ENCODE data around the gene EAF2. TPM values are rescaled to one million over a fixed set of nuclear protein-coding genes. Genes with fewer than 3 reads are reported as not detected.

Gene EAF2
- 1 to 10 TPM; 3.0 to 6.6 (median 5.4) TPM for polyA plus RNA-seq

DNA sequence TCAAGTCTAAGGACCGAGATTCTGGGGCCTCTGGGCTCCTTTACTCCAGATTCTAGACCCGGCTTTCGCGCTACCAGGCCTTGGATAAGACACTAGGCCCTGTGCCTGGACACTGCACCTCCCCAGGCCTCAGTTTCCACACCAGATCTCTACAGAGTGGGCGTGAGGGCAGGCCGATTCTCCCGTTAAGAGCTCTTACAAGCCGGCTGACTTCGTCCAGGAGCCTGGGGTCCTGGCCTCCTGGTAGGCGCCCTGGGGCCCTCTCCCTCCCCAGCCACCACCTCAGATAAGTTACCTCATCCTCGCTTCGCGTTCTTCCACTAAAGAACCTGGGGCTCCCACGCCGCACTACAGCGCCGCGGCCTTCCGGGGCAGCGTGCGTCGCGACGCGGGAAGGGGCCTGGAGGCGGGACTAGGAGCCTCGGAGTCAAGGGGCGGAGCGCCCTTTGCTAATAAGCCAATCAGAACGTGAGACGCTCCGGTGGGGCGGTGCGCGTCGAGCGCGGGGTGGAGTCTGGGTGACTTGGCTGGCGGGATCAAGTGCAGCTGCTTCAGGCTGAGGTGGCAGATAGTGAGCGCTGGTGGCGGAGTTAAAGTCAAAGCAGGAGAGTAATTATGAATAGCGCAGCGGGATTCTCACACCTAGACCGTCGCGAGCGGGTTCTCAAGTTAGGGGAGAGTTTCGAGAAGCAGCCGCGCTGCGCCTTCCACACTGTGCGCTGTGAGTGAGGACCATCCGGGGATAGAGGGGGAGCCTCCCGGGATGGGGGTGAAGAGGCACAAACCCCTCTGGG is at the start of gene EAF2, which contains the start of gene IQCB1:
EAF2 (plus strand) TSS at position 539 of the 794 bp plus-strand sequence; CDS start at position 616, 77 bp downstream.
IQCB1 (minus strand) TSS at position 390 of the 794 bp plus-strand sequence. CDS start 6,100 bp downstream, outside the sequence.
- WGBS, 3 donors: 0% methylated on average over 54 of the region's 54 CpGs
- peak within 1 kb of the TSS; percentile 35 for H3K27ac ChIP-seq (ENCODE audit: low read depth, low read length)

GRCh38 chr3:121786485-121786884 is 48.5 kb upstream of the EAF2 start:
- H3K27ac ChIP-seq (ENCODE audit: low read depth, low read length): no peak overlapping the region
- 80 to 86% (median 80%) methylated on average over 2 of the region's 2 CpGs for whole genome bisulfite sequencing, 3 donors

DNA sequence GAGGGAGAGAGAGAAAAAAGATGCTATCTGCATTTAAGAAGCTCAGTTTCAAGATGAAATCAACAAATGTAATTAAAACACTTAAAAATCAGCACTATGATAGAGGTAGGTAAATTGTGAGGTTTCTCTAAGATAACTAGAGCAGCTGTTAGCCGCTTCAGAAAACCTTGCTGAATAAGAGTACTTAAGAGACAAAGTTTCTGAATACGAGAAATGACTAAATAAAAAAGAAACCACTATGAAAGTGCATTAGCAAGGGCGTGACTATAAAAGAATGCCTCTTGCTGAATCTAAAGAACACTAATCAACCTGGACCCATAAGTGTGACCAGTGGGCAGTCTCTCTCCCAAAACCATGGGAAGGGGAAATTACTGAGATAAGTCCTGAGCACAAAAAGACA is 41.9 kb upstream of the EAF2 start:
- 94 to 100% (median 97%) methylated on average over 3 of the region's 3 CpGs for WGBS, 3 donors
- H3K27ac ChIP-seq (ENCODE audit: low read depth, low read length): no peak overlapping the region

GRCh38 chr3:121794264-121794983 is 40.6 kb upstream of the EAF2 start:
- H3K27ac ChIP-seq (ENCODE audit: low read depth, low read length): no peak overlapping the region
- 88 to 95% (median 88%) methylated on average over 2 of the region's 2 CpGs for WGBS, 3 donors

DNA sequence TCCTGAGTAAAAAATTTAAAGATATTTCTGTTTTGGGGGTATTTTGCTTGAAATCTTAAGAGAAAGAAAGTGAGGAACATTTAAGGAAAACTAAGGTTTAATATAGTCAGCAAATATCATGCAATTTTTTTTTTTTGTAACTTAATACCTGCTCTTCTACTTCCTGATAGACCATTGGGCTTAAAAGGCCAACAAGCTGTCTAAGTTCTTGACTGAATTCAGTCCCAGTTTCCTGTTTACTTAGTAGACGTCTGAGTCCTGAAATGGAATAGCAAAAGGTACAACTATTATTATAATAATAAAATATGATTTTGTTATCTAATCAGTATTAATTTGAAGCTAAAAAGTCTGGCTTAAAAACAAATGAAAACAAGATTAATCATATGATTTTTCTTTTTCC is 38.0 kb upstream of the EAF2 start:
- no peak overlapping the region for H3K27ac ChIP-seq (ENCODE audit: low read depth, low read length)
- 19 to 57% (median 38%) methylated on average over 1 of the region's 1 CpG for WGBS, 3 donors

- H3K27ac ChIP-seq (ENCODE audit: low read depth, low read length): no peak overlapping the region
Observed at GRCh38 chr3:121800906-121801305, 34.1 kb upstream of the EAF2 start.

- no peak overlapping the region for H3K27ac ChIP-seq (ENCODE audit: low read depth, low read length)
- WGBS, 3 donors: 78 to 94% (median 85%) methylated on average over 2 of the region's 2 CpGs
Observed at GRCh38 chr3:121803771-121804320, 31.2 kb upstream of the EAF2 start.

DNA sequence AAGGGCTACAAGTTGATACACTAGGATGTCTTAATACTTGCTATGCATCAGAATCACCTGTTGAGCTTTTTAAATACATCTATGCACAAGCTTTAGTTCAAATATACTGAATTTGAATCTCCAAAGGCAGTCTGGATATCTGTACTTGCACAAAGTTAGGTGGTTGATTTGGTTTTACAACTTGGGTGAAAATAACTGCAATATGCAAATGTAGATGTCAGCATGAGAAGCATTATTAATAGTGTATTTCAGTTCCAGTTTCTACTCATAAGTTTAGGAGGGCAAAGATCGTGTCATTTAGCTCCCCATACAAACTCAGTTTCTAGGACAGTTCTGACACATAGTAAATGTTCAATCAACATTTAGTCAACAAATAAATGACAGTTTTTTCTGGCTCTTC is 25.8 kb upstream of the EAF2 start:
- H3K27ac ChIP-seq (ENCODE audit: low read depth, low read length): no peak overlapping the region
- WGBS, 3 donors: 28 to 49% (median 40%) methylated on average over 1 of the region's 1 CpG

DNA sequence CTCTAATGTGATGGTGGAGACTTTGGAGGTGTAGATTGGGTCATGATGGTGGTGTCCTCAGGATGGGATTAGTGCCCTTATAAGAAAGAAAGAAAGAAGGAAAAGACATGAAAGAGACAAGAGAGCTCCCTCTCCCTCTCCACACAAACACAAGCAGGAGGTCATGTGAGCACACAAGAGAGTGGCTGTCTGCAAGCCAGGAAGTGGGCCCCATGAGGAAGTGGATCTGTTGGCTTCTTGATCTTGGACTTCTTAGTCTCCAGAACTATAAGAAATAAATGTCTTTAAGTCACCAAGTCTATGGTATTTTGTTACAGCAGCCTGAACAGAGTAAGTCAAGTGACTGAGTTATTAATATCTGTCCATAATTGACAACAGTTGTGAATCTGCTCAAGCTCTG is 17.3 kb upstream of the EAF2 start:
- H3K27ac ChIP-seq (ENCODE audit: low read depth, low read length): no peak overlapping the region

DNA sequence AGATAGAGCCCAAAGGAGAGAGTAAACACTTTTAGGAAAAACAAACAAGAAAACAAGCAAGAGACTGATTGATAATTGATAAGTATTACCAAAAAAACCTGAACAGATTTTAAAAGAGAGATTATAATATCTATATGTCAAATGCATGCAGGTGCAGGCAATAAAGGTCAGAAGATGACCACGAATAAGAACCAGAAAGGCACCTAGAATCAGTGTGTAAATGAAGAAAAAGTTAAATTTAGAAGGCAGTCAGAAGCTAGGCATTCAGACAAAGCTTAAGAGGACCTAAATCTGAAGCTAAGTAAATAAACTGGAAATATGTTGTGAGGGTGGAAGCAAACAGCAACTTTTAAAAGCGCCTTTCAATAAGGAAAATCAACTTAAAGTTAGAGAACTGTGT is 16.4 kb upstream of the EAF2 start:
- H3K27ac ChIP-seq (ENCODE audit: low read depth, low read length): no peak overlapping the region
- 86 to 93% (median 93%) methylated on average over 2 of the region's 2 CpGs for WGBS, 3 donors

- H3K27ac ChIP-seq (ENCODE audit: low read depth, low read length): no peak overlapping the region
- WGBS, 3 donors: 89 to 90% (median 90%) methylated on average over 3 of the region's 3 CpGs
Observed at GRCh38 chr3:121819236-121819635, 15.8 kb upstream of the EAF2 start.

DNA sequence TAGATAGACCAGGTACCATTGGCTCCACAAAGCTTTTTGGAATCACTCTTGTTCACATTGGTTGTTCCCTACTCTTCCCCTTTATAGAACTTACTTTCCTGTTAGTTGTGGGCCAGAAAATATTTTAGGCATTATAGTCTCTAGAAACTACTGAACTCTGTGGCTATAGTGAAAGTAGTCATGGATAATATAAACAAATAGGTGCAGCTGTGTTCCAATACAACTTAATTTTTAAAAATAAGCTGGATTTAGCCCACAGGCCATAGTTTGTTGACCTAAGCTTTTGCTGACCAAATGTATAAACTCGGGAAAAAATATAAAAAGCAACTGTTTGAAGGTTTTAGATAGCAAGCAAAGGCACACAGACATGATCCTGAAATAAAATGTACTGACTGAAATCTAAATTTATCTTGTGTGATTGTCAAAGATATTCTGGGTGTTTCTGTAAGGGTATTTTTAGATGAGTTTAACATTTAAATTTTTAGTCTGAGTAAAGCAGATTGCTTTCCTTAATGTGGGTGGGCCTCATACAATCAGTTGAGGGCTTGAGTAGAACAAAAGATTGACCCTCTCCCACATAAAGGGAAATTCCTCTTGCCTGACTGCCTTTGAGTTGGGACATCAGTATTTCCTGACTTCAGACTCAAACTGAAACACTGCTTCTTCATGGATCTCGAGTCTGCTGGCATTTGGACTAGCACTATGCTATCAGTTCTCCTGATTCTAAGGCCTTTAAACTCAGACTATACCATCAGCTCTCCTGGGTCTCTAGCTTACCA is 13.4 kb upstream of the EAF2 start:
- WGBS, 3 donors: 81 to 88% (median 83%) methylated on average over 2 of the region's 2 CpGs
- H3K27ac ChIP-seq (ENCODE audit: low read depth, low read length): no peak overlapping the region

- 93 to 99% (median 98%) methylated on average over 1 of the region's 1 CpG for WGBS, 3 donors
- H3K27ac ChIP-seq (ENCODE audit: low read depth, low read length): no peak overlapping the region
Observed at GRCh38 chr3:121822973-121823372, 12.0 kb upstream of the EAF2 start.

DNA sequence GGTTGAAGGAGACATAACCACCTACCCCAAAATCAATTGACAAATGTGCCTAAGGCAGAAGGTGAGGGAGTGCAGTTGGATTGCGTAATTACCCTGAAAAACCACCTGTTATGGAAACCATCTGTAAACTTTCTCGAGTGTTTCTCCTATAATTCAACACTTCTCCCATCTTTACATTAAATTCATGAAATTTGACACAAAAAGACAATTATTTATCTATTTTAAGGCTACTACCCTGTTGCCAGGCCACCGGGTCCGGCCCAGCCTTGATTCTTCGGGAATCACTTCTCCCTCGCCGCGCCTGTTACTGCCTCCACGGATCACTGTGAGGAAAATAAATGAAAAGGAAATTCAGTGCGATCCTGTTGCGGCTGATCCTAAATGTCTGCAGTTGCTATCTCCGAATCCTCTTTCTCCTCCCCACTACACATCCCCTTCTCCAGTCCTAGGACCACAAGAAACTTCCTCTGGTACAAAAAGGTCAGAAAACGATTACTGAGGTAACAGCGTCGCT is 795 bp upstream of the EAF2 start:
- 7 to 11% (median 9%) methylated on average over 15 of the region's 15 CpGs for WGBS, 3 donors
- H3K27ac ChIP-seq (ENCODE audit: low read depth, low read length): peak overlapping the region; percentile 35

- 0 to 1% (median 0%) methylated on average over 11 of the region's 11 CpGs for WGBS, 3 donors
- H3K27ac ChIP-seq (ENCODE audit: low read depth, low read length): no peak overlapping the region
Observed at GRCh38 chr3:121835465-121835801, 424 bp downstream of the EAF2 start.

DNA sequence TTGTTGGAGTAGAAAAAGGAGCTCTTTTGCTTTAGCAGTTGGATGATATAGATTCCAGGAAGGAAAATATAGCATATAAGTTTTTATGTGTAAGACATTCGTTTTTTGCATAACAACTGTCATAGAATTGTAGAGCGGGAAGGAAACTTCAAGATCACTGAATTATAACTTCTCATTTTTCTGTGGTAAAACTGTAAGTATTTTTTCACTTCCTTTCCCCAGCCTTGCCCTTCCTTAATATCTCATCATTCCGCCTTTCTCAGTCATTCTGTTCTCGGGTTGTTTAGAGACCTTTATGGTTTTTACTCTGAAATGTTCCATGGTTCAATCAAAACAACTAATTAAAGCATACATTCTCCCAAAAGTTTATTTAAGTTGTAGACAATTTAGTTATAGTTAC is 1.1 kb downstream of the EAF2 start:
- no peak overlapping the region for H3K27ac ChIP-seq (ENCODE audit: low read depth, low read length)
- 43 to 48% (median 47%) methylated on average over 4 of the region's 4 CpGs for WGBS, 3 donors

DNA sequence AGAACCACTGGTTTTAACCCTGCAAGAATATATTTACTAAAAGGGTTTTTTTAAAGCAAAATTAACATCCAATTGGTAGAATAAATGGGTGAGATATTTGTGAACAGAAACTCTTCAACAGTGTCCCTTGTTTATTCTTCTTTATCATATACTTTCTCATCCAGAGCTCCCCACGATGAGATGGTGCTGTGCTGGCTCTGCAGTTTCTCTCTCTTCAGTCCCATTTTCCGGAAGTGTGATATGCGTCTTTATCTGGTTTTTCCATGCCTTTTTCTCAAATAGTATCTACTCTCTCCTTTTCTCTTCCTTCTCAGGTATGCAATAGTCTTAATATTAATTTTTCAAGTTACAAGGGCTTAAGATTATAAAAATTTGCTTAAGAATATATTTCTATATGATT is 1.5 kb downstream of the EAF2 start:
- 48 to 65% (median 59%) methylated on average over 3 of the region's 3 CpGs for WGBS, 3 donors
- no peak overlapping the region for H3K27ac ChIP-seq (ENCODE audit: low read depth, low read length)

GRCh38 chr3:121839962-121840361 is 5.0 kb downstream of the EAF2 start:
- no peak overlapping the region for H3K27ac ChIP-seq (ENCODE audit: low read depth, low read length)
- 97 to 99% (median 97%) methylated on average over 23 of the region's 23 CpGs for WGBS, 3 donors

DNA sequence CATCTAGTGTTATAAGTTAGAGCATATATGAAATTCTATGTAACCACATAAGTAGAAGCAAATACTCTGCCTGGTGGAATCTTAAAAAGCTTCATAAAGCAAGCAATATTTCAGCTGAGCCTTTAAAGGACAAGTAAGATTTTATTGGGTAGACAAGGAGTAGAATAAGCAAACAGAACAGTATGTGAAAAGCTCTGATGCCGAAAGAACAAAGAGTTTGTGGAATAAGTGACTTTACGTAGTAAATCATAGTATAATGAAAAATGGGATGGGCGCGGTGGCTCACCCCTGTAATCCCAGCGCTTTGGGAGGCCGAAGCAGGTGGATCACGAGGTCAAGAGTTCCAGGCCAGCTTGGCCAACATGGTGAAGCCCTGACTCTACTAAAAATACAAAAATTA is 9.9 kb downstream of the EAF2 start:
- no peak overlapping the region for H3K27ac ChIP-seq (ENCODE audit: low read depth, low read length)
- 94 to 98% (median 96%) methylated on average over 7 of the region's 7 CpGs for WGBS, 3 donors
